Sigmoid colon (tissue), 4 donors: ENCODE results near the gene ASB2.

Experiments
- EP300 ChIP-seq, 4 donors: sonication (generic); formaldehyde crosslinking; IDR thresholded peaks; one replicate each; pipeline ENCODE4 v1.6.1; 2017; ENCODE audit warnings: antibody characterized with exemption in 4 of 4
- POLR2A ChIP-seq, 2 donors: fragments of 450-650 bp; IDR thresholded peaks; one replicate each; pipeline ENCODE4 v1.6.1; 2016; ENCODE audit warnings: antibody characterized with exemption in 2 of 2, mild to moderate bottlenecking in 2 of 2, moderate library complexity in 2 of 2
- POLR2AphosphoS5 ChIP-seq, 4 donors: sonication (generic); formaldehyde crosslinking; IDR thresholded peaks; one replicate each; pipeline ENCODE4 v1.6.1; 2017; ENCODE audit warnings: antibody characterized with exemption in 4 of 4
- TF ChIP-seq, protein P1 (sequence below), 4 experiments: fragments of 450-650 bp in 3 of 4; fragments of 200-600 bp in 1 of 4; IDR thresholded peaks; one replicate each; pipeline ENCODE4 v1.5.1; 2016 to 2019; ENCODE audit warnings: antibody characterized with exemption in 4 of 4, mild to moderate bottlenecking in 3 of 4, moderate library complexity in 2 of 4

DNA sequence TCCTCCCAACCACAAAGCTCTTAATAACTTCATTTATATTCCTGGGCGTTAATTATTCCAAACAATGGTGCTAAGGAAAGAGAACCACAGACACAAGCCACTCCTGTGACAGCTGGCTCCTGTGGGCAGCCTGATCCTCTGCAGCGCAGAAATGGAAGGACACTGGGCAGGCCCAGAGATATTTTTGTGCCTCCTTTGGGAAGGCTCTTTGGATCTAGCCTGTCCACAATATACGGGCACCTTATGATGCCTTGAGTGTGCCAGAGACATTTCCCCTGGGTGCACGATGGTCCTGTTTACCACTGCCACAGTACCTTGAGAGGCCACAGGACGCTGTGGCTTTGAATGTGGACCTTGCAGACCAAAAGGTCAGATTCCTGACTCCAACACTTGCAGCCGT lies 2.1 kb downstream of the ASB2 start:
- TF ChIP-seq, protein P1, sequence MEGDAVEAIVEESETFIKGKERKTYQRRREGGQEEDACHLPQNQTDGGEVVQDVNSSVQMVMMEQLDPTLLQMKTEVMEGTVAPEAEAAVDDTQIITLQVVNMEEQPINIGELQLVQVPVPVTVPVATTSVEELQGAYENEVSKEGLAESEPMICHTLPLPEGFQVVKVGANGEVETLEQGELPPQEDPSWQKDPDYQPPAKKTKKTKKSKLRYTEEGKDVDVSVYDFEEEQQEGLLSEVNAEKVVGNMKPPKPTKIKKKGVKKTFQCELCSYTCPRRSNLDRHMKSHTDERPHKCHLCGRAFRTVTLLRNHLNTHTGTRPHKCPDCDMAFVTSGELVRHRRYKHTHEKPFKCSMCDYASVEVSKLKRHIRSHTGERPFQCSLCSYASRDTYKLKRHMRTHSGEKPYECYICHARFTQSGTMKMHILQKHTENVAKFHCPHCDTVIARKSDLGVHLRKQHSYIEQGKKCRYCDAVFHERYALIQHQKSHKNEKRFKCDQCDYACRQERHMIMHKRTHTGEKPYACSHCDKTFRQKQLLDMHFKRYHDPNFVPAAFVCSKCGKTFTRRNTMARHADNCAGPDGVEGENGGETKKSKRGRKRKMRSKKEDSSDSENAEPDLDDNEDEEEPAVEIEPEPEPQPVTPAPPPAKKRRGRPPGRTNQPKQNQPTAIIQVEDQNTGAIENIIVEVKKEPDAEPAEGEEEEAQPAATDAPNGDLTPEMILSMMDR (IDR thresholded peaks at IDR 0.05), result no peak
- TF ChIP-seq POLR2AphosphoS5 (IDR thresholded peaks at IDR 0.05) (peak in 3 of 4 donors; percentile 4 to 48 (median 20)), EP300 (IDR thresholded peaks at IDR 0.05) (no peak), POLR2A (IDR thresholded peaks at IDR 0.05) (peak in 1 of 2 donors; percentile 20)
